Esophagus (tissue), 2 donors: ENCODE measurements around the gene INTS11. TPM values are rescaled to one million over a fixed set of nuclear protein-coding genes. Genes with fewer than 3 reads are reported as not detected.

Experiments
- H3K27ac ChIP-seq, 2 donors: one replicate each; pipeline ENCODE4 v1.5.1; 2013; ENCODE audit warnings: low read depth in 2 of 2, mild to moderate bottlenecking in 2 of 2, inconsistent platforms in 1 of 2, low read length in 1 of 2, moderate library complexity in 1 of 2
- H3K27me3 ChIP-seq, 2 donors: one replicate each; pipeline ENCODE4 v1.6.1; 2013; ENCODE audit warnings: low read length in 2 of 2, control low read depth in 1 of 2, mild to moderate bottlenecking in 1 of 2; ENCODE audit not compliant: insufficient read depth in 2 of 2, control insufficient read depth in 1 of 2
- H3K36me3 ChIP-seq, 2 donors: one replicate each; pipeline ENCODE4 v1.6.1; 2013; ENCODE audit warnings: low read length in 1 of 2; ENCODE audit not compliant: control insufficient read depth in 2 of 2, insufficient read depth in 2 of 2
- H3K4me1 ChIP-seq, 2 donors: one replicate each; pipeline ENCODE4 v1.6.1; 2013; ENCODE audit warnings: low read length in 1 of 2; ENCODE audit not compliant: control insufficient read depth in 2 of 2, insufficient read depth in 2 of 2
- H3K4me3 ChIP-seq, 2 donors: one replicate each; pipeline ENCODE4 v1.5.1; 2013; ENCODE audit warnings: low read length in 2 of 2, mild to moderate bottlenecking in 2 of 2, low read depth in 1 of 2, moderate library complexity in 1 of 2
- H3K9me3 ChIP-seq, 2 donors: one replicate each; pipeline ENCODE4 v1.6.1; 2013; ENCODE audit warnings: mild to moderate bottlenecking in 2 of 2, low read depth in 1 of 2, low read length in 1 of 2, moderate library complexity in 1 of 2; ENCODE audit not compliant: control insufficient read depth in 2 of 2, insufficient read depth in 1 of 2
- WGBS, 2 donors: extraction: QIAGEN DNeasy Blood & Tissue Kit; methylation state at CpG; one replicate each; pipeline ENCODE4 v1.1.7; 2013; 5-methylcytosine and 5-hydroxymethylcytosine counted together
- polyA plus RNA-seq, 2 donors: library from polyadenylated mRNA; stranded (reverse); fragments of 200-250 nt; gene quantifications; one replicate each; pipeline ENCODE4 v1.2.3, GENCODE V29; 2013
- donor health status: healthy with polysubstance abuse.
- donor health status: Bipolar disorder and iron deficiency.

Gene INTS11
- polyA plus RNA-seq, 2 donors: 74.1 to 127 TPM

- 98 to 100% methylated on average over 3 of the region's 3 CpGs for WGBS, 2 donors
- H3K4me1 ChIP-seq: no peaks in the 10 kb centered on the region
- no peak overlapping the region for H3K4me3 ChIP-seq
- H3K36me3 ChIP-seq: no peaks in the 10 kb centered on the region
- H3K27ac ChIP-seq: no peak overlapping the region
- peaks cover 0 to 5% of the 10 kb centered on the region in 2 donors for H3K9me3 ChIP-seq
- no peaks in the 10 kb centered on the region for H3K27me3 ChIP-seq
Measured at GRCh38 chr1:1366699-1367066, 42.2 kb upstream of the INTS11 start.

- WGBS, 2 donors: 83 to 84% methylated on average over 10 of the region's 10 CpGs
- Histone ChIP-seq H3K4me3 (no peak overlapping the region), H3K36me3 (no peaks in the 10 kb centered on the region), H3K27ac (no peak overlapping the region), H3K9me3 (peaks cover 0 to 5% of the 10 kb centered on the region in 2 donors), H3K4me1 (no peaks in the 10 kb centered on the region), H3K27me3 (no peaks in the 10 kb centered on the region)
Measured at GRCh38 chr1:1365875-1366698, 41.6 kb upstream of the INTS11 start.

DNA sequence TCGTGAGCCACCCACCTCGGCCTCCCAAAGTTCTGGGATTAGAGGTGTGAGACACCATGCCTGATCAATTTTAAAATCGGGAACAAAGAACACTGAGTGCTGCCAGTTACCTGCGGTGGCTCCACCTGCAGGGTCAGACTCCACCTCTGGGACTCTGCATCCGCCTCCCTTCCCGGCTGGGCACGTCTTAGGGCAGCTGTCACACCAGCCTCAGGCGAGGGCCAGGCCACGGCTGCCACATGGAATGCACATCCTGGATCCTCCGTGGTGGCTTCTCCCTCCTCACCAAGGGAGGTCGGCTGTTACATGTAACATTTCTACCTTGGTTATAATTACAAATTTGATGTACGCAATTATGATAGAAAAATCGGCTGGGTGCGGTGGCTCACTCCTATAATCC is 39.8 kb upstream of the INTS11 start:
- Histone ChIP-seq H3K27me3 (no peaks in the 10 kb centered on the region), H3K4me3 (no peak overlapping the region), H3K36me3 (no peaks in the 10 kb centered on the region), H3K4me1 (no peaks in the 10 kb centered on the region), H3K27ac (no peak overlapping the region), H3K9me3 (peaks cover 0 to 5% of the 10 kb centered on the region in 2 donors)
- WGBS, 2 donors: 65 to 68% methylated on average over 14 of the region's 14 CpGs

- WGBS, 2 donors: 26 to 30% methylated on average over 13 of the region's 13 CpGs
- H3K4me1 ChIP-seq: peaks cover 0 to 8% of the 10 kb centered on the region in 2 donors
- no peak overlapping the region for H3K4me3 ChIP-seq
- H3K27me3 ChIP-seq: no peaks in the 10 kb centered on the region
- peak overlapping the region; percentile 13 to 14 for H3K27ac ChIP-seq
- H3K9me3 ChIP-seq: peaks cover 0 to 4% of the 10 kb centered on the region in 2 donors
- H3K36me3 ChIP-seq: no peaks in the 10 kb centered on the region
Measured at GRCh38 chr1:1361982-1362423, 37.5 kb upstream of the INTS11 start.

- H3K27me3 ChIP-seq: no peaks in the 10 kb centered on the region
- 73 to 76% methylated on average over 32 to 35 of the region's 35 CpGs for WGBS, 2 donors
- H3K4me3 ChIP-seq: no peak overlapping the region
- peak overlapping the region; percentile 24 to 48 for H3K27ac ChIP-seq
- H3K36me3 ChIP-seq: no peaks in the 10 kb centered on the region
- H3K4me1 ChIP-seq: peaks cover 4 to 12% of the 10 kb centered on the region in 2 donors
- no peaks in the 10 kb centered on the region for H3K9me3 ChIP-seq
Measured at GRCh38 chr1:1361233-1361981, 36.9 kb upstream of the INTS11 start.

DNA sequence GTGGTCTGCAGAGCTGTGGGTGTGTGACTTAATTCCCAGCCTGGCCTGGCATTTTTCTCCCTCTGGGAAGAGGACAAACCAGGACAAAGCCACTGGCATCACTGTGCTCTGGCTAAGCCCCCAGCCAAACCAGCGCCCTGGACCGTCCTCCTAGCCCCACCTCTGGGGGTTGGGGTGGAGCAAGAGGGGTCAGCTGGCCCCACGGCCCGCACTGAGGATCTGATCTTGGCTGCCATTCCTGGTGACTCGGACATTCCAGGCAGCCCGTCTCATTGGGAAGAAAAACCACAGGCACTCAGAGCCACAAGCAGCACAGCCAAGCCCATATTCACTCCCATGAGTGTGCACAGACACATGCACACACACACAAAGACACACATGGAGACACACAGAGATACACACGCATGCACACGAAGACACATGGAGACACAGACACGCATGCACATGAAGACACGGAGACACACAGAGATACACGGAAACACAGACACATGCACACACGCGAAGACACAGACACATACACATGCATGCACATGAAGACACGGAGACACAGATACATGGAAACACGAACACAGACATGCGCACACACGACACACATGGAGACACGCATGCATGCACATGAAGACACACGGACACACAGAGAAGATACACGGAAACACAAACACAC is 36.2 kb upstream of the INTS11 start:
- Histone ChIP-seq H3K27ac (peak overlapping the region in 1 of 2 donors; percentile 57), H3K9me3 (no peaks in the 10 kb centered on the region), H3K4me1 (peaks cover 4 to 12% of the 10 kb centered on the region in 2 donors), H3K36me3 (no peaks in the 10 kb centered on the region), H3K27me3 (no peaks in the 10 kb centered on the region), H3K4me3 (no peak overlapping the region)
- 67 to 71% methylated on average over 20 of the region's 20 CpGs for WGBS, 2 donors

GRCh38 chr1:1359664-1360468 is 35.4 kb upstream of the INTS11 start:
- Histone ChIP-seq H3K27me3 (no peaks in the 10 kb centered on the region), H3K9me3 (no peaks in the 10 kb centered on the region), H3K36me3 (no peaks in the 10 kb centered on the region), H3K27ac (peak overlapping the region; percentile 57 to 70), H3K4me1 (peaks cover 4 to 12% of the 10 kb centered on the region in 2 donors), H3K4me3 (no peak overlapping the region)
- WGBS, 2 donors: 56 to 62% methylated on average over 28 of the region's 28 CpGs

GRCh38 chr1:1359308-1359663 is 34.8 kb upstream of the INTS11 start:
- Histone ChIP-seq H3K9me3 (no peaks in the 10 kb centered on the region), H3K4me3 (no peak overlapping the region), H3K36me3 (no peaks in the 10 kb centered on the region), H3K27ac (peak overlapping the region; percentile 74 to 78), H3K4me1 (peaks cover 4 to 14% of the 10 kb centered on the region in 2 donors), H3K27me3 (no peaks in the 10 kb centered on the region)
- WGBS, 2 donors: 61% methylated on average over 6 of the region's 6 CpGs
